ENCODE measurements around the gene POGLUT2.
"Not testable (repeated sequence)": the region's sequence is repeated elsewhere in the genome, so short reads cannot be mapped to it uniquely, and the experiment has no call there.

POGLUT2 gene

DNA sequence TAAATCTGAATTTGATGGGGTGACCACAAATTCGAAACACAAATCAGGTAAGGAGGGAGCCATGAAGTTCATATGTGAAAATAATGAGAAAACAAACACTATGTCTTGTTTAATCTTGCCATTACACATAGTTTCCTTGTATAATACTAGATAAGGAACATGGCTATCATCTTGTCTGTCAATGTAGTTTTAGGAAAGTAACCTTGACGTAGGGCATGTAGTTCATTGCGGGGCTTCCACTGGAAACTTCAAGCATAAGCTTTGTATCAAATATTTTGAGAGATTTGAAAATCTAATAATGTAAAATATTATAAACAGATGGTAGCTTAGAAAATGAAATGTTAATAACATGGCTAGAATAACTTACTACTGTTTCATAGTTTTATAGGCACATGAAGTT lies 8.9 kb upstream of the POGLUT2 start:
- no peak for DNase-seq

DNA sequence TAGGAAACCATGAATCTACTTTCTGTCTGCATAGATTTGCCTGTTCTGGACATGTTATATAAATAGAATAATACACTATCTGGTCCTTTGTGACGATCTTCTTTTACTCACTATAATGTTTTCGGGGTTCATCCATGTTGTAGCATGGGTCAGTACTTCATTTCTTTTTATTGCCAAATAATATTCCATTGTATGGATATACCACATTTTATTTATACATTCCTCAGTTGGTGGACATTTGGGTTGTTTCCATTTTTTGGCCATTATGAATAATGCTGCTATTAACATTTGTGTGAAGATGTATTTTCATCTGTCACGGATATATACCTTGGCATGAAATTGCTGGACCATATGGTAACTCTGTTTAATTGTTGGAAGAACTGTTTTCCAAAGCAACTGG lies 6.9 kb upstream of the POGLUT2 start:
- no peak for DNase-seq

DNA sequence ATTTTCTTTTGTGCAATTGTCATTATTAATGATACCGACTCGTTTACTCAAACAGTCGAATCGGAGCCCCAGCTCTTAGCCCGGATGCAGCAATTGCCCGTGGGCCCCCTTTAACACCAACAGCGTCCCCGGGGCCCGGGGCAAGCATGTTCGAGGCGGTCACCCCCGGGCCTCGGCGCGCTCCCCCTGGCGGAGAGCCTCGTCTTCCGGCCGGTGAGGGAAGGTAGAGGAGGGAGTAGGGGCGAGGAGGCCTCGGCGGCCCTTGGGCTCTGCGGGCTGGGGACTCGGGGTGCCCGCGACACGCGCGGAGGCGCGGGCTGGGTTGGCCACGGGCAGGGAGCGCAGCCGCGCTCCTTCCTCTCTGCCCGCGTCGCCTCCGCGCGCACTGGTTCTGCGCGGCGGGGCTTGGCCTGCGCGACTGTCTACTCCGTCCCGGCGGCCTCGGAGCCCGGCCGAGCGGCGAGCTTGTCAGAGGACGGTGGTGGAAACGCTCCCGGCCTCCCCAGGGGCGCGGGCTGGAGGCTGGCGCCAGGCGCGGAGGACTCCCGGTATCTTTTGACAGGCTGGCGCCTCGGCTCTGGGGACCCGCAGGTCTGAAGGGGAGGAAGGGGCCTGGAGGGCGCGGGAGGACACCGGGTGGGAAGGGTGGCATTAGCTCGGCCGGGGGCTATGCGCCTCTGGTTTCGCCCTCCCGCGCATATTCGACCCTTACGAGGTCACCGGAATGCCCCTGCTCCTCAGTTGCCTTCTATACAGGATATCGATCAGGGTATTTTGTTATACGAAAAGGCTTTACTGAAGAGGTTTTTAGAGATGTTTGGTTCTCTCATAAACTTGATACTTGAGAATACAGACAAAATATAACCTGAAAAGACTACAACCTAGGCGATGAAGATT lies 1.6 kb upstream of the POGLUT2 start:
- DNase-seq = peak in 53 of 56 donors; percentile 9 to 90 (median 63)

DNA sequence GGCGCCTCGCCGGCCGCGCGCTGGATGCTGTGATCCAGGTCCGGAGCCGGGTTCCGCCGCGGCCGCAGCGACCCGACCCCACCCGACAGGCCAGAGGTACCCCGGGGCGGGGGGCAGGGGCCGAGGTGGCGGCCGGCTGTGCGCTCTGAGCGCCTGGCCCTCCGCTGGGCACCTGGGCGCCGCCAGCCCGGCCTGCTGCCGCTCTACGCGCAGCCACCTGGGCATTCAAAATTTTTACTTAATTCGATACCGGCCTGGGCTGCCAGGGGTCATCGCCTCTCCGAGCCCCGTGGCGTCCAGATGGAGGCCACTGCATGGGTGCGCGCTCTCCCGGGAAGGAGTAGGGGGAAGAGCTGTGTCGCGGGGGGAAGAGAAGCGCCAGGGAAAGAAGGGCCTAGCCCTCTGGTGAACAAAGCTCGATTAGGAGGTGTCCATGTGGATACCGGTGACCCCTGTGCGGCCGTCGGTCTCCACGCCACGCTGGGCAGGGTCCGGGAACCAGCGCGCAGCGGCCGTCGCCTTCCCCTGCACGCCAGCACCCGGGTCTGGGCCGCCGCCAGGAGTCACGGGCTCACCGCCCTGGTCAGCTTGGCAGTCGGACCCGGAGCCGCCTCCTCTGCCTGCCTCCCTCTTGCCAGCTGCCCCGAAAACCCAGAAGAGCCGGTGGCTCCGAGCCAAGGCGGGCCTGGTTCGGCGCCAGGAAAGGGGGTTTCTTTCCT lies 809 bp upstream of the POGLUT2 start:
- peak in 42 of 56 donors; percentile 18 to 78 (median 58) for DNase-seq

DNA sequence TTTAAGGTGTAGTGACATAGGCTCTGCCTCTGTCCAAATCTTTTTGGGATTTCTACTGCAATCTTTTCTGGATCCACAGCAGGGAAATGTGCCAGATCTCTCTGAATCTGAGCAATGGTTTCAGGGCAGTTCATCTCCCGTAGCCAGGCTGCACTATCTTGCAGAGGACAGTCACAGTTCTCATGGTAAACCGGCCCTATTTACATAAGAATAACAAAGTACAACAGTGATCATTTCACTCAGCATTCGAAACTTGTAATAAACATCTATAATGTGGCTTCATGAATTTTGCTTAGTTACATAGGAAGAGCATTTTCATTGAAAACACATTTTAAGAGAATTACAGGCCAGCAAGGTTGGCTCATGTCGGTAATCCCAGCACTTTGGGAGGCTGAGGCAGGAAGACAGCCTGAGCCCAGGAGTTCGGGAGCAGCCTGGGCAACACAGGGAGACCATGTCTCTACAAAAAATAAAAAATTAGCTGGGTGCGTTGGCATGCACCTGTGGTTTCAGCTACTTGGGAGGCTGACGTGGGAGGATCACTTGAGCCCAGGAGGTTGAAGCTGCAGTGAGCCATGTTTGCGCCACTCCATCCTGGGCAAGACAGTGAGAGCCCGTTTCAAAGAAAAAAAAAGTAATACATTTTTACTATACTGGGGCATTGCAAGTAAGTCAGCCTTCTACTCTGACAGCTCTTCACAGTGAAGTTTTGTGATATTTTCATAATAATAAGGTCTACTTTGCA lies 5.0 kb downstream of the POGLUT2 start:
- DNase-seq = no peak

DNA sequence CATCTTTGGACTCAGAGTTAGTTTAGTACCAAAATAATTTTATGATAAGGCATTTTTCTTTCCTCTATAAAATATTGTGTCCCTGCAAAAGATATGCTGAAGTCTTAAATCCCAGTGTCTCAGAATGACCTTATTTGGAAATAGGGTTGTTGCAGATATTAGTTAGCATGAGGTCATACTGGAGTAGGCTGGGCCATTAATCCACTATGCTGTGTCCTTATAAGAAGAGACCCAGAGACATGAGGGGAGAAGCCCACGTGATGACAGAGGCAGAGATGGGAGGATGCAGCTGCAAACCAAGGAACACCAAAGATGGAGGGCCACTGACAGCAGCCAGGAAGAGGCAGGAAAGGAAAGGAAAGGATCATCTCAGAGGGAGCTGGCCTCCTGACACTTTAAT lies 6.4 kb downstream of the POGLUT2 start:
- no peak for DNase-seq

DNA sequence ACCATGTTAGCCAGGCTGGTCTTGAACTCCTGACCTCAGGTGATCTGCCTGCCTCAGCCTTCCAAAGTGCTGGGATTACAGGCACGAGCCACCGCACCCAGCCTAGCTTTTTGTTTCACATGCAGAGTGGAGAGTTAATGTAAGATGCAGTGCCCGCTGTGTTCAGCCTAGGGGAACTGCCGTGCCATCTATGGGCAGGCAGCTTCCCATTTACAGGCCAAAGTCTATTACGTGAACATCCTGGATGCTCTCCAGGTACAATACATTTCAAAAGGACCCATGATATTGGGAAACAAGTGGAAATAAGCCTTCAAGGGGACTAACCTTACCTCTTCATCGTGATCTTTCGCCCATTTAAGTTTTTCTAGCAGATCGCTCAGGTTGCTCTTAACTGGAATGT lies 10.1 kb downstream of the POGLUT2 start:
- DNase-seq = no peak

DNA sequence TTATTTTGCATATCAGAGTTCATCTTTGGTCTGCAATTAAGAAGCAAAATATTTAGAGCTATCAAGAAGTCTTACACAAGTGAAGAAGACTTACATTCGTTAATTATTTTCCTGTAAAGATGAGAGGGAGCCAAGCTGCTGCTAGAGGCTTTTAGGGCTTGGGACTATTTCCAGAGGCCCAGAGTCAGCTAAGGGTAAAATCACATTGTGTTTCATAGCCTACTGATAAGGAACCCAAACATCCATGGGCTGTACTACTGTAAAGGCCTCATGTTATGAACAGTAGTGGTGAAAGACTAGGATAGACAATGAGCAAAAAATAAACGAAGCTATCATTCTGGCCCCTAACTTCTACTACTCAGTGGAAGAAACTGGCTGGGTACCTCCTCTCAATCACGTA lies 14.3 kb downstream of the POGLUT2 start:
- DNase-seq = no peak

DNA sequence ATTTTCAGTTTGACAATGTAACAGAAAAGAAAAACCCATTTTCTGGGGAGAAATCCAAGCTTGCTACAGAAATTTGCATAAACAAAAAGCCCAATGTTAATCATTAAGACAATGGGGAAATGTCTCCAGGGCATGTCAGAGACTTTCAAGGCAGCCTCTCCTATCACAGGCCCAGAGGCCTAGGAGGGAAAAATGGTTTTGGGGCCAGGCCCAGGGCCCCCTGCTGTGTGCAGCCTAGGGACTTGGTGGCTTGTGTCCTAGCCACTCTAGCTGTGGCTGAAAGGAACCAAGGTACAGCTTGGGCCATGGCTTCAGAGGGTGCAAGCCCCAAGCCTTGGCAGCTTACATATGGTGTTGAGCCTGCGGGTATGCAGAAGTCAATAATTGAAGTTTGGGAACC lies 17.2 kb downstream of the POGLUT2 start:
- DNase-seq = no peak

DNA sequence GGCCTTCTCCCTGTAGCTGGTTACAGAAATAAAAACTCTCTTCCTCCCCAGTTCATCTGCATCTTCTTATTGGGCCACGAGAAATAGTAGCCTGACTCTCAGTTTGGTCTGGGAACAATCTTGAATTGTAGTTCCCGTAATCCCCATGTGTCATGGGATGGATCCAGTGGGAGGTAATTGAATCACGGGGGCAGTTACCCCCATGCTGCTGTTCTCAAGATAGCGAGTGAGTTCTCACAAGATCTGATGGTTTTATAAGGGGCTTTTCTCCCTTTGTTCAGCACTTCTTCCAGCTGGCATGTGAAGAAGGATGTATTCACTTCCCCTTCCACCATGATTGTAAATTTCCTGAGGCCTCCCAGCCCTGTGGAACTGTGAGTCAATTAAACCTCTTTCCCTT lies 18.1 kb downstream of the POGLUT2 start:
- not testable (repeated sequence) for DNase-seq

DNA sequence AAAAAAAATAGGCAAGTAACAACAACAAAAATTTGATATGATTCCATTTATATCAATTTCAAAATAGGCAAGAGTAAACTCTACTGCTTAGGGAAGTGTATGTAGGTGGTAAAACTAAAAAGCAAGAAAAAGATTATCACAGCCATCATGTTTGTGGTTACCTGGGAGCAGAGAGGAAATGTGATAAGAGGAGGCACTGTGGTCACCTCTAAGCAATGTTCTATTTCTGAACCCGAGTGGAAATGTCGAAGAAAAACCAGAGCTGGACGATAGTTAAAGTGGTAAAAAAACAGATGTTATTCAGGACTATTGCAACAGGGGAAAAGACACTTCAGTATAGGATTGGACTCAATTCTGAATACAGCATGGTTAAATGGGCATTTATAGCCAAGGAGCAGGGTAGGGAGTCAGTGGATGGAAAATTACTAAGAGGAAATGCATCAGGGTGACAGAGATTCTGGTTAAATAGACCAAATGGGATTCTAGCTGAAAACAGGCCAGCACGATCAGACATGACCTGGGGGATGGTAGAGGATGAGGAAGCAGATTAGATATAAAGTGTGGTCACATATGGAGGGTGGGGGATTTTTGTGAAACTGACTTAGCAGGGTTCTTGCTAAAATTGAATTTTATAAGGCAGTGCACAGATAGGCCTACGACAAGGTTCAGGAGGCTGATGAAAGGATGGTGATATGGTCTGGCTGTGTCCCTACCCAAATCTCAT lies 19.2 kb downstream of the POGLUT2 start:
- DNase-seq = no peak

DNA sequence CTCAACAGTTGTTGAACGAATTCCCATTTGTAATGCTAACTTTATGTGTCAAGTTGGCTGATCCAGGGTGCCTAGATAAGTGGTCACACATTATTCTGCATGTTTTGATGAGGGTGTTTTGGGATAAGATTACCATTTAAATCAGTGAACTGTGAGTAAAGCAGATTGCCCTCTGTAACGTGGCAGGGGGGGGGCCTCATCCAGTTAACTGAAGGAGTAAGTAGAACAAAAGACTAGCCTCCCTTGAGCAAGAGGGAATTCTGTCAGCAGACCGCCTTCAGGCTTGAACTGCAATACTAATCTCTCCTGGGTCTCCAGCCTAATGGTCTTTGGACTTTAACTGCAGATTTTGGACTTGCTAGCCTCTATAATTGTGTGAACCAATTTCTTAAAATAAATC lies 21.0 kb downstream of the POGLUT2 start:
- no peak for DNase-seq

DNA sequence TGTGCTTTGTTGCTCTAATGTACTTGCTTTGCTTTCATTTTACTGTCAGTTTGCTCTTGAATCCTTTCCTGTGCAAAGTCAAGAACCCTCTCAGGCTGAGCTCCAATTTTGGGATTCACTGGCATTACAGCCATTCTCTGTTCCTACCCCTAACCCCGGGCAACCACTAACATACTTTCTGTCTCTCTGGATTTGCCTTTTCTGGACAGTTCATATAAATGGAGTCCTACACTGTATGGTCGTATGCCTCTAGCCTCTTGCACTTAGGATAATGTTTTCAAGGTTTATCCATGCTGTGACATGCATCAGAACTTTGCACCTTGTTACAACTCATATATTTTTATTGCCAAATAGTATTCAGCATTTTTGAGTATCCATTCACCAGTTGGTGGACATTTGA lies 22.5 kb downstream of the POGLUT2 start:
- no peak for DNase-seq

DNA sequence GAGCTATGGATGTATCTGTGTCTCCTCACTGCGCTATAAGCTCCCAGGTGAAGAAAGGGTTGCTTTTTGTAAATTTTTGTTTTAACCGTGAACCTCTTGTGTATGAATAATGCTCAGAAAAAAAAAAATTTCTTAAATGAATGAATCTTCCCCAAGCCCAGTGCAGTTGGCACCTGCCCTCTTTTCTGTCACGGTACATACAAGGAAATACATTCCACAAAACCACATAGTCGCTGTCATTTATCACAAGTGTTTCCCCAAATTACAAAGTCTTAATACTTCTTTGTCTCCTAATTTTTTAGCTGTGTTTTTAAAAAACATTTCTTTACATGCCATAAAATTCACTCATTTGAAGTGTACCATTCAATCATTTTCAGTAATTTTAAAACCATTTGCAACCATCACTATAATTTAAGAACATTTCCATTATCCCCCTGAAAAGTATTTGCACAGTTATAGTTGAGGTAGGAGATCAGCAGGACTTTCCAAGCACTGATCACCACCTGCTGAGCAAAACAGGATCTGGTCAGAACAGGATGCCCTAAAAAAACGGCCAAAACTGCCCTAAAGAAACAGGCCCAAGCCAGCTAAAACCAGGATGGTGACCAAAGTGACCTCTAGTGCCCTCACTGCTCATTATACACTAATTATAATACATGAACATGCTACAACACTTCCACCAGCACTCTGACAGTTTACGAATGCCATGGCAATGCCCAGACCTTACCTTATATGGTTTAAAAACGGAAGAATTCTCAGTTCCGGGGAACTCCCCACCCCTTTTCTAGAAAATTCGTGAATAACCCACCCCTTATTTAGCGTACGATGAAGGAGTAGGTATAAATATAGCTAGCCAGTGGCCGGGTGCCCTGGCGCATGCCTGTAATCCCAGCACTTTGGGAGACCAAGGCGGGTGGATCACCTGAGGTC lies 23.9 kb downstream of the POGLUT2 start:
- no peak for DNase-seq

DNA sequence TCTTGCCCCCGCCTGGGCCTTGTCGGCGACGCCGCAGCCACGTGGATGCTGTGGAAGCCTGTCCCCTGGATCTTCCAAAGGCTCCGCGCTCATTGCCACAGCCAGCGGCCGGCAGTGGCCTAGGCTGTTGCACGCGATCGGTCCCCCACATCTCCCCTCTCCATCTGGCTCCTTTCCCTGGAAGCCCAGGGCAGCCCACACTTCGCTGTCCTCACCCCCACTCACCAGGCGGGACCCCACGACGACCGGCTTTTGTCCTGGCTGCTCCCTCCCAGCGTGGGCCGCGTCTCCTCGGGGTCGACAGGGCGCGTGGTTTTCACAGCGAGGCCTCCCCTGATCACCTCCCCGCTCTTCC lies 24.6 kb downstream of the POGLUT2 start:
- DNase-seq = peak in 4 of 56 donors; percentile 17 to 38 (median 32)

DNA sequence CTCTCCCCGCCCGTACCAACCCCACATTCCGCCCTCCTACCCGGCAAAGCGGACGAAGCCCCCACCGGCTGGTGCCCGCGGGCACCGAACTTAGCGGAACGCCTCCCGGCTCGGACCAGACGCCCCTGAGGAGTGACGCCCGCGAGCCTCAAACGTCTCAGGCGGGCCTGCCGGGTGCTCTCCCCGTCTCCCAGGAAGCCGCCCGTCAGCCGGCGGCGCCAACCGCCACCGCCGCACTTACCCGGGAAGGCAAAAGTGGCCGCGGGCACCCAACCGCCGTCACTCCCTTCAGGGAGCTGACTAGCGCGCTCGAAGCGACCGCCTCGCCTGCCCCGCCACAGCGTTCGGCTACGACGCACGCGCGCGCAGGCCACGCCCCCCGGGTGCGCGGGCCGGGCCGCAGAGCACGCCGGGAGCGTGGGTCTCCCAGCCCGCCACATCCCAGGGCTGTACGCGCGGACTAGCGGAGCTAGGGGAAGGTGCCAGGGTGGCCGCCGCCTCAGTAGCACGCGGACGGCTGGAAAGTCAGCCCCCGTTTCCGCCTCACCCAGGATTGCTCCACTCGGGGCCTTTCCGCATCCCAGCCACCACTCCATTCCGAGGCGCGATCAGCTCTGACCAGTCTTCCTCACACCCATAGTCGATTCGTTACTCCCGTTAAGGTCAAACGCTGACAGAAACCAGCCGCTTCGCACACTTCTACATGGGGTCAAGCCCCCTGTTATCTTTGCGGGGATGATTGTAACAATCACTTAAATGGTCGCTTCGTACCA lies 25.1 kb downstream of the POGLUT2 start, which contains the start of gene TEX30:
TSS of gene TEX30 (minus strand) at position 346 of the 773 bp plus-strand sequence. CDS start 3,760 bp downstream, outside the sequence.
- DNase-seq = peak; percentile 7 to 88 (median 74)

DNA sequence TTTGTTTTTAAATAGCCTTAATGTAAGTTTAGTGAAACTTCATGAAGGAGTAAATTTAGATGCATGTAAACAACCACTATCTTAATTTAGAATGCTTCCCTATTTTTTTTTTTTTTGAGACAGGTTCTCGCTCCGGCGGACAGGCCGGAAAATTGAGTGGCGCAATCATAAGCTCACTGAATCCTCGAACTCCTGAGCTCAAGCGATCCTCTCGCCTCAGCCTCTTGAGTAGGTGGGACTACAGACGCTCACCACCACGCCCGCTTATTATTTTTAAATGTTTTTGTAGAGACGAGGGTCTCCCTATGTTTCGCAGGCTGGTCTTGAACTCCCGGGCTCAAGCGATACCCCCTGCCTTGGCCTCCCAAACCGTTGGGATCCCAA lies 26.7 kb downstream of the POGLUT2 start:
- no peak for DNase-seq

DNA sequence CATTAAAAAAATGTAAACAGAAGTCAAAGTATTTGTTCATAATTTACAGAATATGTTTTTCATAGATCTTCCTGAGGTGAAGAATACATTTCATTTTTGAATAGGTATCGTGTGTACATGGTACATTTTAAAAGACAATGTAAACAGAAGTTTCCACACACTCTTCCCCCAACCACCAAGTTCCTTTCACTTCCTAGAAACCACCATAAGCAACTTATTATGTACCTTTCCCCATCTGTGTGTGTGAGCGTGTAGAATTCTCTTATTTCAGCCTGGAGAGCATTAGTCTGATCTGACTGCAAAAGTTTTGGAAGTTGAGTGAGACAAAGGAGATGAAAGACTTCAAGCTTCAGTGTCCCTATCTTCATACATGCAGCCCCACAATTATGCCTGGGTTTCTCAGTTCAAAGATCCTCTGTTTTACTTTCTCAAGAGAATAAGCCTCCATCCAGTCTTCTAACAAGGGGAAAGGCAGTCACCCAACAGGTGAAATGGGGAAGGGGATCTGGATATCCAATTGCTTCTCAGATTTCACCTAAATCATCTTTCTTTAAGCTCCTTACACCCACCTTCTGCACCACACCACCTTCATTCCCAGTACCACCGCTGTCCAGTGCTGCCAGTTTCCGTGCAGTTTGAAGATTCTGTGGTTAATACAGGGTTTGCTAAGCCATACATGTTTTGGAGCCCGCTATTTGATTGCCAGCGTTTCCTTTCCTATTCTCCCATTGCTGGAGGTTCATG lies 27.3 kb downstream of the POGLUT2 start:
- DNase-seq = no peak

DNA sequence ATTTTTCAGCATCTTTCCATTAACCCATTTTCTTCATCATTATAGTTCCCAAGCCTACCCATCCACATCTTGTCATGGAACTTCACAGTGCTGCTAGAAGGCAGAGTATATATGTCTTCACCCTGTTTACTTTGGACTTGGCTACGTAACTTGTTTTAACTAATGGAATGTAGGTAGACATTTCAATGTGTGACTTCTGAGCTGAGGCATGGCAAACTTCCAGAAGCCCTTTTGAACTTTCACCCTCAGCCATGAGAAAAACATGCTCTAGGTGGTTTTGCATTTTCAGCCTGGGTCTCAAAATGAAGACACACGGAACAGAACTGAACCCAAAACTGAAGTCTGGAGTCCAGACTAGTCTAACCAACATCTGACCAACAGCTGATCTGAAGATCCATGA lies 28.3 kb downstream of the POGLUT2 start:
- no peak for DNase-seq

Measured in nucleus accumbens (tissue), 56 donors.